Fibroblast of mammary gland (primary cell): ENCODE data around the gene TSPAN9.

Experiments
- DNase-seq: peaks from one replicate; pipeline ENCODE4 v3.0.0-alpha.2; 2010; ENCODE audit warnings: low read depth
- H3K4me3 ChIP-seq: 2 replicates; pipeline ENCODE4 v1.5.1; 2011; ENCODE audit warnings: low read depth, mild to moderate bottlenecking, low read length, moderate library complexity; ENCODE audit not compliant: control insufficient read depth
- TF ChIP-seq, protein P1 (sequence below): conservative IDR thresholded peaks from 2 replicates; pipeline ENCODE4 v1.5.1; 2011; ENCODE audit warnings: low read depth, low read length, inconsistent platforms; ENCODE audit not compliant: control insufficient read depth, insufficient read depth

TSPAN9 gene

GRCh38 chr12:3288690-3289089 is 211.5 kb downstream of the TSPAN9 start:
- no peak for DNase-seq
- TF ChIP-seq, protein P1, sequence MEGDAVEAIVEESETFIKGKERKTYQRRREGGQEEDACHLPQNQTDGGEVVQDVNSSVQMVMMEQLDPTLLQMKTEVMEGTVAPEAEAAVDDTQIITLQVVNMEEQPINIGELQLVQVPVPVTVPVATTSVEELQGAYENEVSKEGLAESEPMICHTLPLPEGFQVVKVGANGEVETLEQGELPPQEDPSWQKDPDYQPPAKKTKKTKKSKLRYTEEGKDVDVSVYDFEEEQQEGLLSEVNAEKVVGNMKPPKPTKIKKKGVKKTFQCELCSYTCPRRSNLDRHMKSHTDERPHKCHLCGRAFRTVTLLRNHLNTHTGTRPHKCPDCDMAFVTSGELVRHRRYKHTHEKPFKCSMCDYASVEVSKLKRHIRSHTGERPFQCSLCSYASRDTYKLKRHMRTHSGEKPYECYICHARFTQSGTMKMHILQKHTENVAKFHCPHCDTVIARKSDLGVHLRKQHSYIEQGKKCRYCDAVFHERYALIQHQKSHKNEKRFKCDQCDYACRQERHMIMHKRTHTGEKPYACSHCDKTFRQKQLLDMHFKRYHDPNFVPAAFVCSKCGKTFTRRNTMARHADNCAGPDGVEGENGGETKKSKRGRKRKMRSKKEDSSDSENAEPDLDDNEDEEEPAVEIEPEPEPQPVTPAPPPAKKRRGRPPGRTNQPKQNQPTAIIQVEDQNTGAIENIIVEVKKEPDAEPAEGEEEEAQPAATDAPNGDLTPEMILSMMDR: no peak
- no peak overlapping the region for H3K4me3 ChIP-seq

DNA sequence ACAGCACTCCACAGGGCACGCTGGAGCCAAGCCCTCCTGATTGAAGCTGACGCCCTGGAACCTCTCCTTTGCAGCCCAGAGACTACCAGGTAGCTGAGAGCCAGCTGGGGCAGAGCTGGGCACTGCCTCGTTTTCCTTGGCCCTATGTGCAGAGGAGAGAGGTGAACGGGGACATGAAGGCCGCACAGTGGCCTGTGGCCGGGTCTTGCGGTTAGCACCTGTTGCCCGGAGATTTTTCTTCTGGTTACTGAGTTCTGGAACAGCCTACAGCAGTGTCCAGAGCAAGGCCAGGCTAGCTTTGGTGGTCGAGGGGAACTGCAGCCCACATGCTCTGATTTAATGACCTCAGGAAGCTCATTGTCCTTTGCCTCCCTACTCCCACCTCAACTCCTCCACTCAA is 212.5 kb downstream of the TSPAN9 start:
- H3K4me3 ChIP-seq: no peak overlapping the region
- TF ChIP-seq, protein P1: no peak
- DNase-seq: no peak

DNA sequence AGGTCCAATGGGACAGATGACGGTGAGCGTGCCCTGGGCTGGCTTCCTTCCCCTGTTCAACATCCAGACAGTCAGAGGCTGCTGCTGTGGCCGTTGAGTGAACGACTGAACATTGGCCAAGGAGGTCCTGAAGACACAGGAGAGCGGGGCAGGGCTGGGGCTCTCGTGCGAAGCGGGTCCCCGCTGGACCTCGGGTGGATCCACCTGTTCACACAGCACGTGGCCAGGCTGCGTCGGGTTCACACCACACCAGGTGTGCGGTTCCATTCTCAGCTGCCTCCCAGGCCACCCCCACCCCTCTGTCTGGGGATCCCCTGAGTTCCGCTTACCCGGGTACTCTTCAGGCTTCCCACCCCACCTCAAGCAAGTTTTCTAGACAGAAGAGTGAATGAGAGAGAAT is 214.8 kb downstream of the TSPAN9 start:
- TF ChIP-seq, protein P1: no peak
- H3K4me3 ChIP-seq: no peak overlapping the region
- DNase-seq: no peak

DNA sequence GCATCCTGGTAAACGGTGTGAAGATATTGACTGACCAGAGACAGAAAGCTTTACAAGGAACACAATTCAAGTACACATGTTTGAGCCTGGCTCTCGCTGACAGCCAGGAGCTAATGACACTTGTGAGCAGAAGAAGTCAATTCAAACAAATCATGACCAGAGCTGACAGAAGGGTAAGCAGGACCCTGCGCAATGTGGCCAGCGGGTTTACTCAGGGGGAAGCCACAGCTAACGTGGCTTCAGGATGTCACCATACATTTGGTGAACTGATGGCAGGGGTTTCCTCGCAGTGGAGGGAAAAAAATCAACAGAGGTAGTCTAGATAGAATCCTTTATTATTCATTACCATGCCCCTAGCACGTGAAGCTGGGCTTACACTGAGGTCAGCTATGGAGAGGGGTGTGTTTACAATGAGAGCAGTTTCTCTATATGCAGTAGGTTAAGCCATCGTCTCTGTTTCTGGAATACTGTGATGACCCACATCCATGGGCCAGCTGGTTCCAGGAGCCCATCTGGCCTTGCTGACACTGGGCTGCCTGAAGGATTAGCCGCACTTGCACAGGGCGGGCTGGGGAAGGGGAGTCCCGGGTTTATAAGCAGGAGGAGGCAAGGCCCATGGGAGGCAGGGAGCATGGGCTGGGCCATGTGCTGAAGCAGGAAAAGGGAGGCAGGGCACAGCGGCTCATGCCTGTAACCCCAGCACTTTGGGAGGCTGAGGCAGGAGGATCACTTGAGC is 215.7 kb downstream of the TSPAN9 start:
- DNase-seq: no peak
- TF ChIP-seq, protein P1: no peak
- no peak overlapping the region for H3K4me3 ChIP-seq

DNA sequence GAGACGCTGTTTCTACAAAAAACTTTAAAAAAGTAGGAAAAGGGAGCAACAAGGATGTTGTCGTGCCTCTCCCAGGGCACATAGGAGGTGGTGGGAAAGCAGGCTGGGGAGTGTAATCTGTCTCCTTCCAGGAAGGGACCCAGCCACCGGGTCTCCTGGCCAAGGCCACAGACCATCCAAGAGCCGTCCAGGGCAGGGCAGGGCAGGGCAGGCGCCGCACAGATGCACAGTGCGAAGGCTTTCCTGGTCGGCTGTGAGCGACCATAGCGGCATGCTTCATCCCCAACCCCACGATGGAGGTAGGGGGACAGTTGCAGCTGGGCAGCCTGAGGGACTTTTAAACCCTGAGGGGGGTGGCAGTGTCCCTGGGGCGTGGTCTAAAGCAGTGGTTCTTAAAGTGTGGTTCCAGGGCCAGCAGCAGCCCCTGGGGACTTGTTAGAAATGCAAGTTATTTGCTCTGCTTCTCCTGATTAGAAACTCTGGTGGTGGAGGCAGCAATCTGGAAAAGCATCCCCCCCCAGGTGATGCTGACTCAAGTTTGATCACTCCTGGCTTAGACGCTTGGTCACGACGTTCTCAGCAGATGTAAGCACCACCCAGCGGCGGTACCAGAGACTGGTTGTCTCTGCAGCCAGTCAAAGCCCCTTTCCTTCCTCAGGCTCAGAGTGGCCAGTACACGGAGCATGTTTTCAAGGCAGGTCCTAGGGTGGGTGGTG is 216.4 kb downstream of the TSPAN9 start:
- peak; percentile 71 for DNase-seq
- TF ChIP-seq, protein P1: peak; percentile 30
- H3K4me3 ChIP-seq: no peak overlapping the region

GRCh38 chr12:3294481-3294911 is 217.3 kb downstream of the TSPAN9 start:
- TF ChIP-seq, protein P1: no peak
- no peak overlapping the region for H3K4me3 ChIP-seq
- no peak for DNase-seq
